Neural progenitor cell (in vitro differentiated cells): ENCODE measurements around the gene CKLF.
"Not testable (repeated sequence)": the region's sequence is repeated elsewhere in the genome, so short reads cannot be mapped to it uniquely, and the experiment has no call there.

ENCODE experiments used
- CTCF ChIP-seq: fragments of 200-600 bp; sonication (generic); IDR thresholded peaks from 2 replicates; pipeline ENCODE4 v1.5.1; 2017; ENCODE audit warnings: antibody characterized with exemption, mild to moderate bottlenecking
- EZH2 ChIP-seq: fragments of 200-600 bp; sonication (generic); IDR thresholded peaks from 2 replicates; pipeline ENCODE4 v1.6.1; 2017; ENCODE audit warnings: antibody characterized with exemption, mild to moderate bottlenecking, moderate library complexity

GRCh38 chr16:66611911-66612310 lies 59.5 kb downstream of the CKLF start:
- not testable (repeated sequence) for TF ChIP-seq CTCF, EZH2
